Vagina (tissue), 2 donors: ENCODE data around the gene HPSE.

Experiments
- CTCF ChIP-seq, 3 experiments: fragments of 450-650 bp in 2 of 3; fragments of 200-600 bp in 1 of 3; sonication (generic) in 1 of 3; IDR thresholded peaks; one replicate each; pipeline ENCODE4 v1.5.1; 2017 to 2019; ENCODE audit warnings: antibody characterized with exemption in 3 of 3, mild to moderate bottlenecking in 2 of 3, moderate library complexity in 2 of 3
- POLR2A ChIP-seq, 2 donors: fragments of 450-650 bp; IDR thresholded peaks; one replicate each; pipeline ENCODE4 v1.6.1; 2017; ENCODE audit warnings: antibody characterized with exemption in 2 of 2, mild to moderate bottlenecking in 2 of 2, moderate library complexity in 2 of 2

- TF ChIP-seq POLR2A (IDR thresholded peaks at IDR 0.05) = no peak
- TF ChIP-seq CTCF (IDR thresholded peaks at IDR 0.05) = no peak
Observed at GRCh38 chr4:83305187-83305586, 29.5 kb downstream of the HPSE start.
